Suppressor macrophage (primary cell): ENCODE measurements around the gene CHRDL1.
"Not testable (repeated sequence)": the region's sequence is repeated elsewhere in the genome, so short reads cannot be mapped to it uniquely, and the experiment has no call there.

Experiments used
- DNase-seq, 4 experiments: peaks; one replicate each; pipeline ENCODE4 v3.0.0-alpha.2; 2020 to 2022

The CHRDL1 gene

DNA sequence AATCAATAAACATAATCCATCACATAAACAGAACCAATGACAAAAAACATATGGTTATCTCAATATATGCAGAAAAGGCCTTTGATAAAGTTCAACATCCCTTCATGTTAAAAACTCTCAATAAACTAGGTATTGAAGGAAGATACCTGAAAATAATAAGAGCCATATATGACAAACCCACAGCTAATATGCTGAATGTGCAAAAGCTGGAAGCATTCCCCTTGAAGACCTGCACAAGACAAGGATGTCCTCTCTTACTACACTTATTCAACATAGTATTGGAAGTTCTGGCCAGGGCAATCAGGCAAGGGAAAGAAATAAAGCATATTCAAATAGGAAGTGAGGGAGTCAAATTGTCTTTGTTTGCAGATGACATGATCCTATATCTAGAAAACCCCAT is 141.3 kb downstream of the CHRDL1 start:
- not testable (repeated sequence) for DNase-seq

- no peak for DNase-seq
Measured at GRCh38 chrX:110646386-110646785, 149.2 kb downstream of the CHRDL1 start.
